Mesothelial cell of epicardium (in vitro differentiated cells): ENCODE data around the gene AARS2. TPM values are rescaled to one million over a fixed set of nuclear protein-coding genes. Genes with fewer than 3 reads are reported as not detected.

ENCODE experiments used
- DNase-seq, 2 experiments: peaks; one replicate each; pipeline ENCODE4 v3.0.0; 2021; ENCODE audit warnings: low spot score in 2 of 2; ENCODE audit not compliant: unreplicated experiment in 2 of 2
- H3K27ac Mint-ChIP-seq: 2 replicates; pipeline ENCODE4 v1.8.0; 2021; ENCODE audit warnings: mixed read lengths
- H3K27me3 Mint-ChIP-seq: 2 replicates; pipeline ENCODE4 v1.8.0; 2021; ENCODE audit warnings: low read depth, mixed read lengths
- H3K36me3 Mint-ChIP-seq: 2 replicates; pipeline ENCODE4 v1.8.0; 2021; ENCODE audit warnings: mixed read lengths
- H3K4me1 Mint-ChIP-seq: 2 replicates; pipeline ENCODE4 v1.8.0; 2021; ENCODE audit warnings: mixed read lengths
- H3K4me3 Mint-ChIP-seq: 2 replicates; pipeline ENCODE4 v1.8.0; 2021; ENCODE audit warnings: mild to moderate bottlenecking, moderate library complexity, mixed read lengths
- H3K9me3 Mint-ChIP-seq: 2 replicates; pipeline ENCODE4 v1.8.0; 2021; ENCODE audit warnings: mixed read lengths
- CTCF ChIP-seq: fragments of 200-600 bp; sonication (generic); IDR thresholded peaks from one replicate; pipeline ENCODE4 v1.5.0; 2021; ENCODE audit warnings: antibody characterized with exemption; ENCODE audit not compliant: unreplicated experiment
- total RNA-seq: library from RNA; stranded (reverse); gene quantifications from 3 replicates; pipeline ENCODE4 v1.2.1, GENCODE V29; 2021

AARS2 gene
- total RNA-seq, 1 donor from 2014 or later: 33.4 TPM

DNA sequence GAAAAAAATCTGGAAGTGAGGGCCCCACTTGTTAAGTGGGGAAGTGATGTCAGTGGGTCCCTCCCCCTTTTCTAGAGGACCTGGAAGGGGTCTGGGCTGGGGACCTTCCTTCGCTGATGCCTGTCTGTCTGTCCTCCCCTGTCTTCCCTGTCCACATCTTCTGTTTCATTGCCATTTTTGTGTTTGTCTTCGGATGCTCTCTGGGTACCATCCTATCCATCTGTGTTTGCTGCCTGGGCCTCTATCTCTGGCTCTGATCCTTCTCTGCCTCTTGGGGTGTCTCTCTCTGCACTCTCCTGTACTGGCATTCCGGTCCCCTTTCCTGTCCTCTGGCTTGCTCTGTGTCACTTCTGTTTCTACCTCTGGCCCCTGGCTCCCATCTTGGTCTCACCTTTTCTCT lies 40.6 kb downstream of the AARS2 start:
- no peak for DNase-seq
- no peaks in the 10 kb centered on the region for H3K9me3 Mint-ChIP-seq
- H3K27me3 Mint-ChIP-seq: peaks cover 69% of the 10 kb centered on the region
- no peak overlapping the region for H3K27ac Mint-ChIP-seq
- peaks cover 3% of the 10 kb centered on the region for H3K4me1 Mint-ChIP-seq
- TF ChIP-seq CTCF: no peak
- peak overlapping the region; percentile 2 for H3K4me3 Mint-ChIP-seq
- no peaks in the 10 kb centered on the region for H3K36me3 Mint-ChIP-seq

- Mint-ChIP-seq H3K36me3 (no peaks in the 10 kb centered on the region), H3K27ac (no peak overlapping the region), H3K4me1 (peaks cover 3% of the 10 kb centered on the region), H3K27me3 (peaks cover 67% of the 10 kb centered on the region), H3K9me3 (no peaks in the 10 kb centered on the region), H3K4me3 (peak overlapping the region; percentile 66)
- DNase-seq: no peak
- no peak for TF ChIP-seq CTCF
Measured at GRCh38 chr6:44271914-44272313, 41.2 kb downstream of the AARS2 start.

DNA sequence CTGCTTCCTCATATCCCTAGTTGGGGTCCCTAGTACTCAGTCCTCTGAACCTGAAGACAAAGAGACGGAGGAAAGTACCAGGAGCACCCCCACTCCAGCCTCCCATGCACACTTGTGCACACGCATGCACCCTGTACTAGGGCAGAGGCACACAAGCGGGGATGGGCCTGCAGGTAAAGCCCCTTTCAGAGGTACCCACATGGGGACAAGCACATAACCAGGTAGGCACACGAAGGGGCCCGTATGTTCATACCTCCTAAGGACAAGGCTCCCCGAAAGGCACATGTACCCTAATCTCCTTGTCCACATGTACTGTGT lies 41.8 kb downstream of the AARS2 start:
- Mint-ChIP-seq H3K4me3 (peak overlapping the region; percentile 66), H3K27me3 (peaks cover 66% of the 10 kb centered on the region), H3K36me3 (no peaks in the 10 kb centered on the region), H3K4me1 (peaks cover 3% of the 10 kb centered on the region), H3K9me3 (no peaks in the 10 kb centered on the region), H3K27ac (no peak overlapping the region)
- TF ChIP-seq CTCF: no peak
- no peak for DNase-seq

- H3K27ac Mint-ChIP-seq: no peak overlapping the region
- peak in 1 of 2 experiments; percentile 55 for DNase-seq
- peaks cover 3% of the 10 kb centered on the region for H3K4me1 Mint-ChIP-seq
Measured at GRCh38 chr6:44270526-44271405, 42.4 kb downstream of the AARS2 start.

DNA sequence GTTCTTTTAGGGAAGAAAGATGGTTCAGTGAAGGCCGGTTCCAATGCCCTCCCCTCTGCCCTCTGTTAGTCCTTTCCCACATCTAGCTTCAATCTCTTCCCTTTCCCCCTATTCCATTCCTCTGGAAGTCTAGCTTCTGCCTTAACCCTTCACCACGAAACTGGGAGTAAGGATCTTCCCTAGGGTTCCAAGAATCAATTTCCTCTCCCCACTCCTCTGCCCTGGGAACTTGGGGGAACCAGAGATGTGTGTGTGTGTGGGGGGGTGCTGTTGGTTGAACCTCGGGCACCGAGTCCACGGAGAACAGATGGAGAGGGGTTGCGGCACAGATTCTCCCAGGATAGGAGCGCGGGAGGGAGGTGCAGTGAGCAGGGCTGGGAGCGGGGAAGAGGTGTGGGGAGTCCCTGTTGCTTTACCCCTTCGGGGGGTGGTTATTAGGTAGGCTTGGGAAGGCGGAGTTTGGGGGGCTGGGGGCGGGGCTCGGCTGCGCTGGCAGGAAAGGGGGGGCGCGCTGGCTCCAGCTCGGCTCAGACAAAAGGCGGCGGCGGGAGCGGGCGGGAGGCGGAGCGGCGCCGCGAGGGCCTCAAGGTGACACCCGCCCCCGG lies 43.1 kb downstream of the AARS2 start, which contains the start of gene TMEM151B:
TMEM151B (plus strand) TSS at position 530 of the 605 bp plus-strand sequence. CDS start 293 bp downstream, outside the sequence.
- Mint-ChIP-seq H3K27ac (no peak within 1 kb of the TSS), H3K4me3 (peak within 1 kb of the TSS; percentile 70), H3K4me1 (peaks cover 5% of the 10 kb centered on the region), H3K27me3 (peaks cover 66% of the 10 kb centered on the region), H3K36me3 (no peaks in the 10 kb centered on the region), H3K9me3 (no peaks in the 10 kb centered on the region)
- DNase-seq: no peak
- TF ChIP-seq CTCF: no peak

More at GRCh38 chr6:44270526-44271405, 42.4 kb downstream of the AARS2 start:
- TF ChIP-seq CTCF: no peak
- Mint-ChIP-seq H3K27me3 (peaks cover 66% of the 10 kb centered on the region), H3K36me3 (no peaks in the 10 kb centered on the region), H3K9me3 (no peaks in the 10 kb centered on the region), H3K4me3 (peak overlapping the region; percentile 66)
